Purkinje cell (primary cell): ENCODE data around the gene FAM89A. TPM values are rescaled to one million over a fixed set of nuclear protein-coding genes. Genes with fewer than 3 reads are reported as not detected.

ENCODE experiments used
- polyA plus RNA-seq: library from polyadenylated mRNA; unstranded; fragments of >200 nt; fragmentation: Nextera tagmentation; gene quantifications from 2 replicates; pipeline ENCODE4 v1.2.1, GENCODE V29; 2014

The FAM89A gene
- 2.5 and 3.6 TPM in 2 replicates for polyA plus RNA-seq

GRCh38 chr1:231040019-231040799 is at the start of gene FAM89A:
TSS of gene FAM89A (minus strand) at chr1:231040254. CDS start at chr1:231040211, 43 bp downstream.

GRCh38 chr1:230978491-230979388 is 61.3 kb downstream of the FAM89A start, which contains the start of the genes ARV1 and TTC13:
TSS of gene ARV1 (plus strand) at chr1:230979094. CDS start at chr1:230979106, 12 bp downstream.
TSS of gene TTC13 (minus strand) at chr1:230978861. CDS start at chr1:230978830, 31 bp downstream.

Other genes with a start within 250 kb of the FAM89A start
- 13.3 and 18.8 TPM in 2 replicates for gene C1orf198, start 171.7 kb downstream of the FAM89A start, polyA plus RNA-seq
- gene TTC13, start 61.4 kb downstream of the FAM89A start, polyA plus RNA-seq, result 8.3 and 9.9 TPM in 2 replicates
- 114 and 123 TPM in 2 replicates for gene ARV1, start 61.2 kb downstream of the FAM89A start, polyA plus RNA-seq
- gene TRIM67, start 121.8 kb upstream of the FAM89A start, polyA plus RNA-seq, result 0.95 and 1.3 TPM in 2 replicates
- gene GNPAT, start 201.0 kb upstream of the FAM89A start, polyA plus RNA-seq, result 19.7 and 28.8 TPM in 2 replicates